IMR-90 (cell line): ENCODE results near the gene LPAR5. TPM values are rescaled to one million over a fixed set of nuclear protein-coding genes. Genes with fewer than 3 reads are reported as not detected.

Experiments
- ATAC-seq: fragments of 200-7000 bp; cut with Tn5 transposase; 2 replicates; pipeline ENCODE4 v1.9.1; 2020; ENCODE audit warnings: low read depth, mild to moderate bottlenecking, moderate library complexity
- BruUV-seq: library from RNA; stranded (reverse); fragments of 400-500 nt; replicated peaks from 2 replicates; lab custom pipeline; 2021; lab: Mats Ljungman, UMichigan
- CTCF ChIA-PET: fragments of 300-600 bp; formaldehyde crosslinking; extraction: SDS; loops from one replicate; lab custom pipeline; 2021; ENCODE audit warnings: antibody characterized with exemption; lab: Yijun Ruan, JAX
- POLR2A ChIA-PET: fragments of 300-600 bp; sonication (Branson Sonifier 250); formaldehyde crosslinking; loops from one replicate; lab custom pipeline; 2022; ENCODE audit warnings: antibody characterized with exemption; ENCODE audit not compliant: unreplicated experiment; lab: Charles Lee
- DNase-seq: peaks from one replicate; pipeline ENCODE4 v3.0.0; 2013
- H2AFZ ChIP-seq: replicated peaks from 2 replicates; pipeline ENCODE3; 2013; ENCODE audit warnings: low read length, mild to moderate bottlenecking; ENCODE audit not compliant: poor library complexity
- H2AK5ac ChIP-seq: 2 replicates; pipeline ENCODE4 v1.6.1; 2013; ENCODE audit warnings: low read depth, low read length, inconsistent platforms
- H2AK9ac ChIP-seq: replicated peaks from 2 replicates; pipeline ENCODE3; 2013; ENCODE audit warnings: mild to moderate bottlenecking, low read depth, low read length, moderate library complexity; ENCODE audit not compliant: poor library complexity
- H2BK120ac ChIP-seq: 2 replicates; pipeline ENCODE4 v1.6.1; 2013; ENCODE audit warnings: low read depth, low read length, inconsistent platforms
- H2BK15ac ChIP-seq: 3 replicates; pipeline ENCODE4 v1.6.1; 2013; ENCODE audit warnings: low read depth, low read length, inconsistent platforms
- H2BK20ac ChIP-seq: 2 replicates; pipeline ENCODE4 v1.6.1; 2013; ENCODE audit warnings: low read depth, mild to moderate bottlenecking, inconsistent platforms, low read length, moderate library complexity
- H2BK5ac ChIP-seq: 2 replicates; pipeline ENCODE4 v1.6.1; 2013; ENCODE audit warnings: mild to moderate bottlenecking, low read depth, low read length, inconsistent platforms; ENCODE audit not compliant: poor library complexity, severe bottlenecking
- H3K14ac ChIP-seq: replicated peaks from 2 replicates; pipeline ENCODE4 v1.6.1; 2013; ENCODE audit warnings: low read depth, low read length, inconsistent platforms
- H3K18ac ChIP-seq: 2 replicates; pipeline ENCODE4 v1.6.1; 2013; ENCODE audit warnings: low read depth, low read length, control low read depth
- H3K23ac ChIP-seq: 2 replicates; pipeline ENCODE4 v1.6.1; 2013; ENCODE audit warnings: low read depth, low read length, inconsistent platforms
- H3K27ac ChIP-seq: 2 replicates; pipeline ENCODE4 v1.5.1; 2013; ENCODE audit warnings: mild to moderate bottlenecking, control low read depth, low read length; ENCODE audit not compliant: insufficient read depth
- H3K27me3 ChIP-seq: 2 replicates; pipeline ENCODE4 v1.6.1; 2013; ENCODE audit warnings: low read length; ENCODE audit not compliant: control insufficient read depth, insufficient read depth
- H3K36me3 ChIP-seq: 2 replicates; pipeline ENCODE4 v1.6.1; 2013; ENCODE audit warnings: low read length, mixed read lengths; ENCODE audit not compliant: control insufficient read depth, insufficient read depth
- H3K4ac ChIP-seq: 2 replicates; pipeline ENCODE4 v1.6.1; 2013; ENCODE audit warnings: low read depth, low read length, inconsistent platforms
- H3K4me1 ChIP-seq: 2 replicates; pipeline ENCODE4 v1.6.1; 2013; ENCODE audit warnings: low read length, mixed read lengths; ENCODE audit not compliant: control insufficient read depth, insufficient read depth
- H3K4me2 ChIP-seq: 2 replicates; pipeline ENCODE4 v1.6.1; 2013; ENCODE audit warnings: low read depth, mild to moderate bottlenecking, control low read depth, low read length, moderate library complexity
- H3K4me3 ChIP-seq: 2 replicates; pipeline ENCODE4 v1.5.1; 2013; ENCODE audit warnings: low read depth, mild to moderate bottlenecking, control low read depth, low read length, moderate library complexity; ENCODE audit not compliant: insufficient read depth
- H3K56ac ChIP-seq: 2 replicates; pipeline ENCODE4 v1.6.1; 2013; ENCODE audit warnings: low read length, inconsistent platforms; ENCODE audit not compliant: insufficient read depth; ENCODE audit errors: extremely low read depth
- H3K79me1 ChIP-seq, 2 experiments: 2 replicates each; pipeline ENCODE4 v1.6.1; 2013; ENCODE audit warnings: low read length in 2 of 2, inconsistent platforms in 1 of 2, low read depth in 1 of 2
- H3K9ac ChIP-seq: 2 replicates; pipeline ENCODE4 v1.6.1; 2013; ENCODE audit warnings: low read depth, low read length, control low read depth
- H3K9me1 ChIP-seq: 2 replicates; pipeline ENCODE4 v1.6.1; 2013; ENCODE audit warnings: low read length, inconsistent platforms; ENCODE audit not compliant: insufficient read depth
- H3K9me3 ChIP-seq: 2 replicates; pipeline ENCODE4 v1.6.1; 2013; ENCODE audit warnings: low read length; ENCODE audit not compliant: control insufficient read depth, insufficient read depth
- H4K20me1 ChIP-seq: 2 replicates; pipeline ENCODE4 v1.6.1; 2013; ENCODE audit warnings: low read length, inconsistent platforms; ENCODE audit not compliant: insufficient read depth
- H4K5ac ChIP-seq: 2 replicates; pipeline ENCODE4 v1.6.1; 2013; ENCODE audit warnings: mild to moderate bottlenecking, low read depth, low read length, control low read depth
- H4K8ac ChIP-seq, 2 experiments: 2 replicates each; pipeline ENCODE4 v1.6.1; 2013; ENCODE audit warnings: low read depth in 2 of 2, low read length in 2 of 2, control low read depth in 1 of 2, inconsistent platforms in 1 of 2
- H4K91ac ChIP-seq: 2 replicates; pipeline ENCODE4 v1.6.1; 2013; ENCODE audit warnings: low read depth, low read length, inconsistent platforms; ENCODE audit not compliant: insufficient read depth
- BHLHE40 ChIP-seq: fragments of 150-350 bp; IDR thresholded peaks from 2 replicates; pipeline ENCODE4 v1.6.1; 2016; ENCODE audit warnings: mild to moderate bottlenecking, low read depth, low read length
- CHD1 ChIP-seq: IDR thresholded peaks from 2 replicates; pipeline ENCODE4 v1.6.1; 2012; ENCODE audit warnings: low read depth, low read length, improper control_type of control experiment
- MAFK ChIP-seq: IDR thresholded peaks from 2 replicates; pipeline ENCODE4 v1.6.1; 2012; ENCODE audit warnings: low read depth, low read length, improper control_type of control experiment
- MXI1 ChIP-seq: IDR thresholded peaks from 2 replicates; pipeline ENCODE4 v1.6.1; 2012; ENCODE audit warnings: low read depth, mild to moderate bottlenecking, low read length, moderate library complexity, borderline replicate concordance
- NFE2L2 ChIP-seq: fragments of 150-350 bp; IDR thresholded peaks from 2 replicates; pipeline ENCODE4 v1.6.1; 2016; ENCODE audit warnings: low read depth, mild to moderate bottlenecking, low read length
- RAD21 ChIP-seq: IDR thresholded peaks from 2 replicates; pipeline ENCODE4 v1.6.1; 2012; ENCODE audit warnings: low read length, improper control_type of control experiment
- RFX5 ChIP-seq: IDR thresholded peaks from 2 replicates; pipeline ENCODE4 v1.8.0; 2012; ENCODE audit warnings: low read depth, mild to moderate bottlenecking, low read length, moderate library complexity
- SMC3 ChIP-seq: fragments of 150-350 bp; IDR thresholded peaks from 2 replicates; pipeline ENCODE4 v1.6.1; 2016; ENCODE audit warnings: low read depth, mild to moderate bottlenecking, antibody characterized with exemption, low read length, moderate library complexity
- WGBS, 2 experiments: methylation state at CpG; one replicate each; pipeline versions ENCODE4 v1.1.5 to v1.1.7; 2013; ENCODE audit warnings: missing lambda C conversion rate in 2 of 2; ENCODE audit not compliant: insufficient read length in 1 of 2; ENCODE audit errors: extremely low coverage in 2 of 2; 5-methylcytosine and 5-hydroxymethylcytosine counted together
- dilution Hi-C: fragments of 300-500 bp; cut with HindIII; formaldehyde crosslinking; loops from one replicate; pipeline ENCODE4 v1.14.3; 2018; ENCODE audit warnings: low sequenced_read_pairs; ENCODE audit not compliant: unreplicated experiment
- in situ Hi-C: fragments of 300-500 bp; cut with MboI; formaldehyde crosslinking; loops from 3 replicates; pipeline ENCODE4 v1.14.3; 2019; ENCODE audit warnings: low sequenced_read_pairs, inconsistent platforms, mixed read lengths
- intact Hi-C: fragments of 100-400 bp; cut with micrococcal nuclease; formaldehyde crosslinking; loops from 2 replicates; pipeline ENCODE4 v1.10.0; 2022
- polyA plus RNA-seq, 3 experiments: library from polyadenylated mRNA; depleted of rRNA; stranded (reverse); fragments of >200 nt; gene quantifications; 2 replicates each; pipeline ENCODE4 v1.2.3, GENCODE V29; 2012; ENCODE audit warnings: low replicate concordance in 1 of 3
- total RNA-seq: library from RNA; depleted of rRNA; stranded (reverse); fragments of >200 nt; gene quantifications from 2 replicates; pipeline ENCODE4 v1.2.3, GENCODE V29; 2012

LPAR5 gene
- total and polyA plus RNA-seq, 2 of the 4 experiments (the other 2 are of a cell fraction): not detected

GRCh38 chr12:6667559-6668210 is 31.9 kb upstream of the LPAR5 start:
- Histone ChIP-seq H2BK120ac (no peak overlapping the region), H4K5ac (no peak overlapping the region), H3K56ac (no peak overlapping the region), H3K4me2 (no peak overlapping the region), H2AK5ac (no peak overlapping the region), H3K9me3 (no peaks in the 10 kb centered on the region), H4K91ac (no peak overlapping the region), H3K79me1 (peaks cover 12 to 19% of the 10 kb centered on the region in 2 experiments), H2BK5ac (no peak overlapping the region), H3K4me3 (no peak overlapping the region), H4K8ac (no peak overlapping the region), H3K14ac (no peak overlapping the region), H3K4ac (no peak overlapping the region), H3K36me3 (peaks cover 50% of the 10 kb centered on the region), H3K23ac (no peak overlapping the region), H3K27me3 (no peaks in the 10 kb centered on the region), H3K9me1 (no peaks in the 10 kb centered on the region), H2BK20ac (no peak overlapping the region), H3K27ac (no peak overlapping the region), H3K9ac (no peak overlapping the region), H2AK9ac (peak overlapping the region; percentile 19), H2AFZ (no peak overlapping the region), H3K18ac (no peak overlapping the region), H3K4me1 (no peaks in the 10 kb centered on the region), H4K20me1 (no peaks in the 10 kb centered on the region), H2BK15ac (no peak overlapping the region)
- DNase-seq (no peak), ATAC-seq (no peak)
- no TSS peak for BruUV-seq
- WGBS, 2 experiments: 100% methylated on average over 3 of the region's 8 CpGs; no CpG with 5 or more reads in 1 of the 2 experiments
- POLR2A ChIA-PET: no interaction called here
- TF ChIP-seq RAD21: no peak
- no peak for TF ChIP-seq SMC3
- TF ChIP-seq BHLHE40: no peak
- TF ChIP-seq NFE2L2: no peak
- TF ChIP-seq MXI1: no peak
- TF ChIP-seq CHD1: no peak
- TF ChIP-seq RFX5: no peak
- no peak for TF ChIP-seq MAFK
- CTCF ChIA-PET: no interaction called here
- in situ Hi-C loops: no loop called here
- dilution Hi-C loops: no loop called here
- intact Hi-C loops: no loop called here
